ENCODE measurements around the gene HYAL2.

GRCh38 chr3:50364573-50365079 lies 42.1 kb upstream of the HYAL2 start:
- TF ChIP-seq POLR2AphosphoS5 (IDR thresholded peaks at IDR 0.05; ENCODE audit: low read depth, low read length) (no peak), TAF1 (IDR thresholded peaks at IDR 0.05; ENCODE audit: borderline replicate concordance, insufficient read depth, low read length) (no peak), REST (IDR thresholded peaks at IDR 0.05; ENCODE audit: insufficient read depth in 1 of 2, low read depth in 2 of 2, low read length in 2 of 2) (no peak), SIN3A (IDR thresholded peaks at IDR 0.05; ENCODE audit: borderline replicate concordance, insufficient read depth, low read length) (no peak)
